ENCODE measurements around the gene LRRC52. TPM values are rescaled to one million over a fixed set of nuclear protein-coding genes. Genes with fewer than 3 reads are reported as not detected.
A peak's percentile ranks its signal among the peaks of the same experiment; 100 is the strongest.

LRRC52 gene
- total and polyA plus RNA-seq, 2 of the 13 experiments (the other 11 are each of a cell fraction or from before 2014, with no cell fraction given): not detected

- CTCF ChIA-PET (ENCODE audit: low intra/inter-chr PET ratio, low total read pairs): no interaction called here
- TF ChIP-seq ZNF530 (CRISPR knock-in tag; IDR thresholded peaks at IDR 0.05; ENCODE audit: low read depth): no peak
- peak; percentile 96 to 97 for TF ChIP-seq MAFK (conservative IDR thresholded peaks at IDR 0.05 in 1 of 2, IDR thresholded peaks at IDR 0.05 in 1 of 2; ENCODE audit: low read length in 2 of 2)
- TF ChIP-seq MAFF (IDR thresholded peaks at IDR 0.05; ENCODE audit: low read depth, low read length): peak; percentile 95
- no peak for TF ChIP-seq E2F5 (CRISPR knock-in tag; conservative IDR thresholded peaks at IDR 0.05)
- TF ChIP-seq ZNF589 (CRISPR knock-in tag; conservative IDR thresholded peaks at IDR 0.05): no peak
- no peak for TF ChIP-seq CBX2 (IDR thresholded peaks at IDR 0.05; ENCODE audit: low read depth, low read length)
- TF ChIP-seq CBX2 (CRISPR knock-in tag; IDR thresholded peaks at IDR 0.05; ENCODE audit: low read depth): no peak
- TF ChIP-seq SCMH1 (CRISPR knock-in tag; IDR thresholded peaks at IDR 0.05; ENCODE audit: borderline replicate concordance): no peak
- TF ChIP-seq SMC3 (IDR thresholded peaks at IDR 0.05; ENCODE audit: low read length): no peak
- TF ChIP-seq KDM5B (CRISPR knock-in tag; IDR thresholded peaks at IDR 0.05; ENCODE audit: borderline replicate concordance): no peak
These were observed 1.7 kb upstream of the LRRC52 start for GRCh38 chr1:165542015-165542631.

More at GRCh38 chr1:165542015-165542631, 1.7 kb upstream of the LRRC52 start:
- Histone ChIP-seq H3K9ac (ENCODE audit: insufficient read depth, low read depth, low read length) (no peak overlapping the region), H3K36me3 (replicated peaks in 1 of 2; ENCODE audit: control insufficient read depth in 1 of 2, insufficient read depth in 2 of 2, low read length in 2 of 2) (no peaks in the 10 kb centered on the region), H3K27ac (ENCODE audit: extremely low read length, insufficient read depth, low read length) (no peak overlapping the region), H3K27me3 (ENCODE audit: control insufficient read depth in 1 of 2, insufficient read depth in 2 of 2, low read length in 2 of 2) (peaks cover 0 to 4% of the 10 kb centered on the region in 2 experiments; a peak in 1 of 5 replicates), H3K79me2 (ENCODE audit: insufficient read depth, low read length) (no peaks in the 10 kb centered on the region), H3K4me3 (replicated peaks in 1 of 3; ENCODE audit: insufficient read depth in 1 of 3, low read depth in 2 of 3, low read length in 3 of 3) (no peak overlapping the region), H2AFZ (ENCODE audit: low read length) (no peak overlapping the region), H3K4me2 (ENCODE audit: low read depth, low read length) (no peak overlapping the region), H4K20me1 (ENCODE audit: insufficient read depth, low read length) (no peaks in the 10 kb centered on the region), H3K9me3 (ENCODE audit: low read length) (no peaks in the 10 kb centered on the region), H3K4me1 (ENCODE audit: insufficient read depth, low read length) (peaks cover 6% of the 10 kb centered on the region; the same call in 1 of the 2 replicates)
- no peak for FAIRE-seq
- no TSS peak for BruUV-seq (replicated peaks)
- no peak for DNase-seq (ENCODE audit: low spot score)
- POLR2A ChIA-PET: no interaction called here
- intact Hi-C loops (cut with micrococcal nuclease; ENCODE audit: unreplicated experiment): no loop called here
- no peak for ATAC-seq
- WGBS (ENCODE audit: low lambda C conversion rate): 31% methylated on average over 6 of the region's 6 CpGs
- in situ Hi-C loops (cut with HindIII; ENCODE audit: extremely low pct_ligation_motif_present, low pct_unique_long_range_greater_than_20kb): no loop called here

Measured in HepG2 (cell line).